Measurements from ENCODE around the gene GHDC.

The GHDC gene

GRCh38 chr17:42180922-42181850, 13.1 kb downstream of the GHDC start, which contains the start of gene KCNH4:
KCNH4 (minus strand) TSS chr17:42181142; CDS start chr17:42180945, 197 bp downstream.
- Histone ChIP-seq H3K18ac (ENCODE audit: low read length) (no peak within 1 kb of the TSS), H2AFZ (ENCODE audit: low read length) (peak within 1 kb of the TSS; percentile 80), H3K9ac (ENCODE audit: low read depth, low read length, poor library complexity) (no peak within 1 kb of the TSS), H3K23ac (ENCODE audit: low read depth, low read length, poor library complexity) (peak within 1 kb of the TSS; percentile 56), H4K8ac (ENCODE audit: low read depth, low read length) (no peak within 1 kb of the TSS), H3K36me3 (replicated peaks in 1 of 2; ENCODE audit: control insufficient read depth in 2 of 2, insufficient read depth in 2 of 2, low read length in 2 of 2) (no peaks in the 10 kb centered on the region), H3K4me2 (ENCODE audit: insufficient read depth, low read length, poor library complexity, severe bottlenecking) (peak within 1 kb of the TSS; percentile 22), H3K4me1 (ENCODE audit: control insufficient read depth in 2 of 2, insufficient read depth in 1 of 2, low read depth in 1 of 2, low read length in 2 of 2) (peaks cover 19 to 21% of the 10 kb centered on the region in 2 donors), H3K27me3 (ENCODE audit: control insufficient read depth in 3 of 3, insufficient read depth in 3 of 3, low read depth in 1 of 3, low read length in 3 of 3) (peaks cover 15 to 62% (median 52%) of the 10 kb centered on the region in 3 experiments), H2BK120ac (ENCODE audit: low read depth, low read length) (no peak within 1 kb of the TSS), H2BK15ac (ENCODE audit: low read length) (no peak within 1 kb of the TSS), H2AK5ac (ENCODE audit: low read depth, low read length) (no peak within 1 kb of the TSS), H3K79me1 (ENCODE audit: low read depth, low read length) (no peaks in the 10 kb centered on the region), H2BK12ac (ENCODE audit: low read length) (no peak within 1 kb of the TSS), H4K91ac (ENCODE audit: low read depth, low read length, poor library complexity) (no peak within 1 kb of the TSS), H3K4ac (ENCODE audit: low read length) (no peak within 1 kb of the TSS), H3K9me3 (replicated peaks in 1 of 2; ENCODE audit: control insufficient read depth in 2 of 2, insufficient read depth in 1 of 2, low read depth in 1 of 2, low read length in 2 of 2) (peaks cover 0 to 2% of the 10 kb centered on the region in 2 donors), H3K4me3 (ENCODE audit: low read length in 2 of 2) (peak within 1 kb of the TSS in 1 of 2 donors; percentile 25), H3K27ac (replicated peaks; ENCODE audit: low read length) (no peak within 1 kb of the TSS), H3K14ac (ENCODE audit: low read length) (no peak within 1 kb of the TSS), H2BK5ac (ENCODE audit: low read length) (no peak within 1 kb of the TSS)
- no CpG with 5 or more reads among the region's 60 CpGs for WGBS, 2 donors (ENCODE audit: extremely low coverage in 2 of 2, insufficient read length in 2 of 2, insufficient replicate concordance in 1 of 2)
- no peak for DNase-seq (ENCODE audit: low spot score)

- peak overlapping the region in 1 of 2 donors; percentile 25 for H3K4me3 ChIP-seq (ENCODE audit: low read length in 2 of 2)
- peaks cover 15 to 62% (median 55%) of the 10 kb centered on the region in 3 experiments for H3K27me3 ChIP-seq (ENCODE audit: control insufficient read depth in 3 of 3, insufficient read depth in 3 of 3, low read depth in 1 of 3, low read length in 3 of 3)
Measured at GRCh38 chr17:42180411-42180921, 13.8 kb downstream of the GHDC start.

GRCh38 chr17:42179911-42180410, 14.3 kb downstream of the GHDC start:
- H3K4me2 ChIP-seq (ENCODE audit: insufficient read depth, low read length, poor library complexity, severe bottlenecking) = no peak overlapping the region
- H2BK120ac ChIP-seq (ENCODE audit: low read depth, low read length) = no peak overlapping the region
- H3K4ac ChIP-seq (ENCODE audit: low read length) = no peak overlapping the region
- no peak overlapping the region for H3K18ac ChIP-seq (ENCODE audit: low read length)
- DNase-seq (ENCODE audit: low spot score) = peak; percentile 63
- H2AK5ac ChIP-seq (ENCODE audit: low read depth, low read length) = no peak overlapping the region
- H2BK12ac ChIP-seq (ENCODE audit: low read length) = no peak overlapping the region
- no peaks in the 10 kb centered on the region for H3K36me3 ChIP-seq (replicated peaks in 1 of 2; ENCODE audit: control insufficient read depth in 2 of 2, insufficient read depth in 2 of 2, low read length in 2 of 2)
- H3K9me3 ChIP-seq (replicated peaks in 1 of 2; ENCODE audit: control insufficient read depth in 2 of 2, insufficient read depth in 1 of 2, low read depth in 1 of 2, low read length in 2 of 2) = peaks cover 0 to 2% of the 10 kb centered on the region in 2 donors
- no peak overlapping the region for H3K14ac ChIP-seq (ENCODE audit: low read length)
- peak overlapping the region; percentile 49 for H3K23ac ChIP-seq (ENCODE audit: low read depth, low read length, poor library complexity)
- no peak overlapping the region for H2BK15ac ChIP-seq (ENCODE audit: low read length)
- no peak overlapping the region for H4K91ac ChIP-seq (ENCODE audit: low read depth, low read length, poor library complexity)
- no peak overlapping the region for H4K8ac ChIP-seq (ENCODE audit: low read depth, low read length)
- H3K27me3 ChIP-seq (ENCODE audit: control insufficient read depth in 3 of 3, insufficient read depth in 3 of 3, low read depth in 1 of 3, low read length in 3 of 3) = peaks cover 15 to 63% (median 53%) of the 10 kb centered on the region in 3 experiments
- no peaks in the 10 kb centered on the region for H3K79me1 ChIP-seq (ENCODE audit: low read depth, low read length)
- H3K27ac ChIP-seq (replicated peaks; ENCODE audit: low read length) = no peak overlapping the region
- WGBS, 2 donors (ENCODE audit: extremely low coverage in 2 of 2, insufficient read length in 2 of 2, insufficient replicate concordance in 1 of 2) = no CpG with 5 or more reads among the region's 20 CpGs
- H2AFZ ChIP-seq (ENCODE audit: low read length) = peak overlapping the region; percentile 80
- H3K4me3 ChIP-seq (ENCODE audit: low read length in 2 of 2) = no peak overlapping the region
- peaks cover 11% of the 10 kb centered on the region in 2 donors for H3K4me1 ChIP-seq (ENCODE audit: control insufficient read depth in 2 of 2, insufficient read depth in 1 of 2, low read depth in 1 of 2, low read length in 2 of 2)
- H2BK5ac ChIP-seq (ENCODE audit: low read length) = no peak overlapping the region
- H3K9ac ChIP-seq (ENCODE audit: low read depth, low read length, poor library complexity) = peak overlapping the region; percentile 12

More at GRCh38 chr17:42180411-42180921, 13.8 kb downstream of the GHDC start:
- H3K9me3 ChIP-seq (replicated peaks in 1 of 2; ENCODE audit: control insufficient read depth in 2 of 2, insufficient read depth in 1 of 2, low read depth in 1 of 2, low read length in 2 of 2) = peaks cover 0 to 2% of the 10 kb centered on the region in 2 donors
- H4K91ac ChIP-seq (ENCODE audit: low read depth, low read length, poor library complexity) = no peak overlapping the region
- no peak overlapping the region for H3K27ac ChIP-seq (replicated peaks; ENCODE audit: low read length)
- no peak overlapping the region for H3K14ac ChIP-seq (ENCODE audit: low read length)
- peak overlapping the region; percentile 22 for H3K4me2 ChIP-seq (ENCODE audit: insufficient read depth, low read length, poor library complexity, severe bottlenecking)
- no peak overlapping the region for H2BK12ac ChIP-seq (ENCODE audit: low read length)
- WGBS, 2 donors (ENCODE audit: extremely low coverage in 2 of 2, insufficient read length in 2 of 2, insufficient replicate concordance in 1 of 2) = no CpG with 5 or more reads among the region's 33 CpGs
- no peak overlapping the region for H2BK120ac ChIP-seq (ENCODE audit: low read depth, low read length)
- no peak overlapping the region for H2AK5ac ChIP-seq (ENCODE audit: low read depth, low read length)
- H3K4ac ChIP-seq (ENCODE audit: low read length) = no peak overlapping the region
- no peaks in the 10 kb centered on the region for H3K36me3 ChIP-seq (replicated peaks in 1 of 2; ENCODE audit: control insufficient read depth in 2 of 2, insufficient read depth in 2 of 2, low read length in 2 of 2)
- no peak overlapping the region for H3K9ac ChIP-seq (ENCODE audit: low read depth, low read length, poor library complexity)
- H2BK5ac ChIP-seq (ENCODE audit: low read length) = no peak overlapping the region
- no peak overlapping the region for H2BK15ac ChIP-seq (ENCODE audit: low read length)
- no peak for DNase-seq (ENCODE audit: low spot score)
- H4K8ac ChIP-seq (ENCODE audit: low read depth, low read length) = no peak overlapping the region
- peak overlapping the region; percentile 56 for H3K23ac ChIP-seq (ENCODE audit: low read depth, low read length, poor library complexity)
- H3K79me1 ChIP-seq (ENCODE audit: low read depth, low read length) = no peaks in the 10 kb centered on the region
- no peak overlapping the region for H3K18ac ChIP-seq (ENCODE audit: low read length)
- peak overlapping the region; percentile 80 for H2AFZ ChIP-seq (ENCODE audit: low read length)
- peaks cover 14 to 16% of the 10 kb centered on the region in 2 donors for H3K4me1 ChIP-seq (ENCODE audit: control insufficient read depth in 2 of 2, insufficient read depth in 1 of 2, low read depth in 1 of 2, low read length in 2 of 2)

- Histone ChIP-seq H3K4ac (ENCODE audit: low read length) (no peak overlapping the region), H3K9me3 (replicated peaks in 1 of 2; ENCODE audit: control insufficient read depth in 2 of 2, insufficient read depth in 1 of 2, low read depth in 1 of 2, low read length in 2 of 2) (peaks cover 0 to 2% of the 10 kb centered on the region in 2 donors), H3K79me1 (ENCODE audit: low read depth, low read length) (no peaks in the 10 kb centered on the region), H3K9ac (ENCODE audit: low read depth, low read length, poor library complexity) (no peak overlapping the region), H3K36me3 (replicated peaks in 1 of 2; ENCODE audit: control insufficient read depth in 2 of 2, insufficient read depth in 2 of 2, low read length in 2 of 2) (no peaks in the 10 kb centered on the region), H3K18ac (ENCODE audit: low read length) (no peak overlapping the region), H2BK120ac (ENCODE audit: low read depth, low read length) (no peak overlapping the region), H2BK15ac (ENCODE audit: low read length) (no peak overlapping the region), H4K8ac (ENCODE audit: low read depth, low read length) (no peak overlapping the region), H3K4me1 (ENCODE audit: control insufficient read depth in 2 of 2, insufficient read depth in 1 of 2, low read depth in 1 of 2, low read length in 2 of 2) (peaks cover 5% of the 10 kb centered on the region in 2 donors), H2BK5ac (ENCODE audit: low read length) (no peak overlapping the region), H3K4me2 (ENCODE audit: insufficient read depth, low read length, poor library complexity, severe bottlenecking) (no peak overlapping the region), H3K27me3 (ENCODE audit: control insufficient read depth in 3 of 3, insufficient read depth in 3 of 3, low read depth in 1 of 3, low read length in 3 of 3) (peaks cover 15 to 57% (median 53%) of the 10 kb centered on the region in 3 experiments), H4K91ac (ENCODE audit: low read depth, low read length, poor library complexity) (no peak overlapping the region), H3K4me3 (ENCODE audit: low read length in 2 of 2) (no peak overlapping the region), H2AK5ac (ENCODE audit: low read depth, low read length) (no peak overlapping the region), H3K14ac (ENCODE audit: low read length) (no peak overlapping the region), H2AFZ (ENCODE audit: low read length) (no peak overlapping the region), H3K27ac (replicated peaks; ENCODE audit: low read length) (no peak overlapping the region), H2BK12ac (ENCODE audit: low read length) (no peak overlapping the region), H3K23ac (ENCODE audit: low read depth, low read length, poor library complexity) (peak overlapping the region; percentile 49)
- WGBS, 2 donors (ENCODE audit: extremely low coverage in 2 of 2, insufficient read length in 2 of 2, insufficient replicate concordance in 1 of 2) = no CpG with 5 or more reads among the region's 1 CpG
- DNase-seq (ENCODE audit: low spot score) = no peak
Measured at GRCh38 chr17:42179335-42179734, 15.0 kb downstream of the GHDC start.
